ENCODE measurements around the gene ITGAD.

GRCh38 chr16:31382485-31383161, 10.5 kb upstream of the ITGAD start:
- TF ChIP-seq BHLHE40 (IDR thresholded peaks at IDR 0.05; ENCODE audit: low read depth, low read length) (no peak), BCL3 (IDR thresholded peaks at IDR 0.05) (no peak), PHF8 (IDR thresholded peaks at IDR 0.05; ENCODE audit: borderline replicate concordance, low read depth) (no peak), EP300 (IDR thresholded peaks at IDR 0.05) (no peak), POLR2A (IDR thresholded peaks at IDR 0.05; ENCODE audit: low read length) (no peak), CTCF (IDR thresholded peaks at IDR 0.05) (peak; percentile 70), HOXB5 (CRISPR knock-in tag; IDR thresholded peaks at IDR 0.05) (no peak), SREBF2 (IDR thresholded peaks at IDR 0.05) (no peak), MAX (IDR thresholded peaks at IDR 0.05) (no peak), CEBPB (IDR thresholded peaks at IDR 0.05) (peak in 1 of 2 experiments; percentile 80; a peak in 2 of 4 replicates), FOXS1 (CRISPR knock-in tag; IDR thresholded peaks at IDR 0.05) (no peak)
